Fibroblast of upper back skin (primary cell): Measurements from ENCODE around the gene SLC16A13.
"Not testable (repeated sequence)": the region's sequence is repeated elsewhere in the genome, so short reads cannot be mapped to it uniquely, and the experiment has no call there.

Source experiments
- DNase-seq: peaks from one replicate; pipeline ENCODE4 v3.0.0-alpha.2; 2013

SLC16A13 gene

GRCh38 chr17:7068268-7068667, 32.5 kb downstream of the SLC16A13 start:
- DNase-seq: no peak

- DNase-seq: no peak
Measured at GRCh38 chr17:7070712-7071111, 34.9 kb downstream of the SLC16A13 start.

GRCh38 chr17:7072406-7072805, 36.6 kb downstream of the SLC16A13 start:
- no peak for DNase-seq

- DNase-seq: no peak
Measured at GRCh38 chr17:7074931-7075330, 39.1 kb downstream of the SLC16A13 start.

- no peak for DNase-seq
Measured at GRCh38 chr17:7077911-7078546, 42.2 kb downstream of the SLC16A13 start.

GRCh38 chr17:7078711-7079110, 42.9 kb downstream of the SLC16A13 start:
- no peak for DNase-seq

GRCh38 chr17:7079581-7080455, 44.0 kb downstream of the SLC16A13 start, which contains the start of gene CLEC10A:
TSS of gene CLEC10A (minus strand) at chr17:7080251. CDS start at chr17:7078812, 1,439 bp downstream.
- no peak for DNase-seq

- no peak for DNase-seq
Measured at GRCh38 chr17:7080456-7081041, 44.7 kb downstream of the SLC16A13 start.

GRCh38 chr17:7081341-7082062, 45.7 kb downstream of the SLC16A13 start:
- no peak for DNase-seq

GRCh38 chr17:7083592-7083991, 47.8 kb downstream of the SLC16A13 start:
- peak; percentile 25 for DNase-seq

GRCh38 chr17:7084088-7084487, 48.3 kb downstream of the SLC16A13 start:
- peak; percentile 23 for DNase-seq

- not testable (repeated sequence) for DNase-seq
Measured at GRCh38 chr17:7088442-7088841, 52.6 kb downstream of the SLC16A13 start.

- DNase-seq: not testable (repeated sequence)
Measured at GRCh38 chr17:7089570-7089969, 53.8 kb downstream of the SLC16A13 start.
